ENCODE measurements around the gene ERBIN. TPM values are rescaled to one million over a fixed set of nuclear protein-coding genes. Genes with fewer than 3 reads are reported as not detected.
"Not testable (repeated sequence)": the region's sequence is repeated elsewhere in the genome, so short reads cannot be mapped to it uniquely, and the experiment has no call there.

Gene ERBIN
- polyA plus RNA-seq (2013): 71.3 and 77.6 TPM in 2 replicates

GRCh38 chr5:65926276-65926783 is at the start of gene ERBIN:
Gene ERBIN (plus strand): TSS chr5:65926575. CDS start chr5:65992719, 66,144 bp downstream.
- Histone ChIP-seq H2BK12ac (ENCODE audit: low read length) (peak within 1 kb of the TSS; percentile 71), H2AK5ac (ENCODE audit: low read length) (peak within 1 kb of the TSS; percentile 72), H4K91ac (ENCODE audit: low read depth, low read length) (peak within 1 kb of the TSS; percentile 98), H2AFZ (ENCODE audit: insufficient read depth, low read length, poor library complexity) (peak within 1 kb of the TSS; percentile 64), H3K4ac (ENCODE audit: low read depth, low read length) (peak within 1 kb of the TSS; percentile 83), H3K23ac (ENCODE audit: low read length) (no peak within 1 kb of the TSS), H2BK5ac (ENCODE audit: low read depth, low read length, poor library complexity) (peak within 1 kb of the TSS; percentile 92), H3K9me3 (ENCODE audit: insufficient read depth, low read depth, low read length) (no peaks in the 10 kb centered on the region), H3K18ac (ENCODE audit: low read length) (peak within 1 kb of the TSS; percentile 96), H3K27me3 (ENCODE audit: insufficient read depth, low read length) (no peaks in the 10 kb centered on the region), H3K4me2 (ENCODE audit: low read length) (peak within 1 kb of the TSS; percentile 85), H2BK120ac (ENCODE audit: insufficient read depth, low read length, poor library complexity) (peak within 1 kb of the TSS; percentile 84), H3K9ac (ENCODE audit: low read length) (peak within 1 kb of the TSS; percentile 87), H3K79me1 (ENCODE audit: low read length) (peaks cover 22% of the 10 kb centered on the region), H3K27ac (ENCODE audit: low read depth, low read length) (peak within 1 kb of the TSS; percentile 99), H3K4me3 (ENCODE audit: low read depth, low read length) (peak within 1 kb of the TSS; percentile 89), H3K79me2 (ENCODE audit: control insufficient read depth, insufficient read depth, low read length, poor library complexity) (peaks cover 19% of the 10 kb centered on the region), H4K12ac (ENCODE audit: low read depth, low read length) (peak within 1 kb of the TSS; percentile 89), H3K36me3 (ENCODE audit: control insufficient read depth in 1 of 2, insufficient read depth in 2 of 2, low read length in 2 of 2) (peaks cover 0 to 2% of the 10 kb centered on the region in 2 experiments), H3K4me1 (ENCODE audit: control insufficient read depth in 1 of 2, insufficient read depth in 2 of 2, low read length in 2 of 2) (peaks cover 0 to 2% of the 10 kb centered on the region in 2 experiments), H3K14ac (ENCODE audit: low read length) (peak within 1 kb of the TSS; percentile 96), H4K8ac (ENCODE audit: low read depth, low read length) (peak within 1 kb of the TSS; percentile 84)
- DNase-seq: peak; percentile 45 to 79
- no CpG with 5 or more reads among the region's 45 CpGs for whole genome bisulfite sequencing (ENCODE audit: extremely low coverage, insufficient coverage, insufficient read length)

- H3K4ac ChIP-seq (ENCODE audit: low read depth, low read length): no peak overlapping the region
- no peak overlapping the region for H4K12ac ChIP-seq (ENCODE audit: low read depth, low read length)
- H3K9me3 ChIP-seq (ENCODE audit: insufficient read depth, low read depth, low read length): no peaks in the 10 kb centered on the region
Observed at GRCh38 chr5:65876970-65877369, 49.4 kb upstream of the ERBIN start.

GRCh38 chr5:65879668-65880256 is 46.6 kb upstream of the ERBIN start:
- not testable (repeated sequence) for H3K27me3 ChIP-seq (ENCODE audit: insufficient read depth, low read length); H4K91ac ChIP-seq (ENCODE audit: low read depth, low read length); H3K4me2 ChIP-seq (ENCODE audit: low read length); H3K23ac ChIP-seq (ENCODE audit: low read length); H4K12ac ChIP-seq (ENCODE audit: low read depth, low read length); H3K9ac ChIP-seq (ENCODE audit: low read length); H3K36me3 ChIP-seq (ENCODE audit: control insufficient read depth in 1 of 2, insufficient read depth in 2 of 2, low read length in 2 of 2); H3K4ac ChIP-seq (ENCODE audit: low read depth, low read length); H3K4me3 ChIP-seq (ENCODE audit: low read depth, low read length); H2BK12ac ChIP-seq (ENCODE audit: low read length); H4K8ac ChIP-seq (ENCODE audit: low read depth, low read length); H2AK5ac ChIP-seq (ENCODE audit: low read length); H3K9me3 ChIP-seq (ENCODE audit: insufficient read depth, low read depth, low read length); H2BK5ac ChIP-seq (ENCODE audit: low read depth, low read length, poor library complexity); H3K18ac ChIP-seq (ENCODE audit: low read length); H3K4me1 ChIP-seq (ENCODE audit: control insufficient read depth in 1 of 2, insufficient read depth in 2 of 2, low read length in 2 of 2); H3K79me1 ChIP-seq (ENCODE audit: low read length); H2BK120ac ChIP-seq (ENCODE audit: insufficient read depth, low read length, poor library complexity); H3K14ac ChIP-seq (ENCODE audit: low read length); H2AFZ ChIP-seq (ENCODE audit: insufficient read depth, low read length, poor library complexity); H3K27ac ChIP-seq (ENCODE audit: low read depth, low read length); H3K79me2 ChIP-seq (ENCODE audit: control insufficient read depth, insufficient read depth, low read length, poor library complexity)
- DNase-seq: peak; percentile 69 to 87
- WGBS (ENCODE audit: extremely low coverage, insufficient coverage, insufficient read length): no CpG with 5 or more reads among the region's 8 CpGs

More at GRCh38 chr5:65876970-65877369, 49.4 kb upstream of the ERBIN start:
- no peaks in the 10 kb centered on the region for H3K36me3 ChIP-seq (ENCODE audit: control insufficient read depth in 1 of 2, insufficient read depth in 2 of 2, low read length in 2 of 2)
- H3K18ac ChIP-seq (ENCODE audit: low read length): no peak overlapping the region
- no peaks in the 10 kb centered on the region for H3K4me1 ChIP-seq (ENCODE audit: control insufficient read depth in 1 of 2, insufficient read depth in 2 of 2, low read length in 2 of 2)
- H2BK120ac ChIP-seq (ENCODE audit: insufficient read depth, low read length, poor library complexity): no peak overlapping the region
- no peak overlapping the region for H2AFZ ChIP-seq (ENCODE audit: insufficient read depth, low read length, poor library complexity)
- WGBS (ENCODE audit: extremely low coverage, insufficient coverage, insufficient read length): no CpG with 5 or more reads among the region's 4 CpGs
- H4K8ac ChIP-seq (ENCODE audit: low read depth, low read length): no peak overlapping the region
- H3K23ac ChIP-seq (ENCODE audit: low read length): no peak overlapping the region
- H3K4me2 ChIP-seq (ENCODE audit: low read length): no peak overlapping the region
- H3K14ac ChIP-seq (ENCODE audit: low read length): no peak overlapping the region
- no peaks in the 10 kb centered on the region for H3K79me2 ChIP-seq (ENCODE audit: control insufficient read depth, insufficient read depth, low read length, poor library complexity)
- H3K27me3 ChIP-seq (ENCODE audit: insufficient read depth, low read length): no peaks in the 10 kb centered on the region
- no peak overlapping the region for H3K9ac ChIP-seq (ENCODE audit: low read length)
- no peak overlapping the region for H3K27ac ChIP-seq (ENCODE audit: low read depth, low read length)
- H3K79me1 ChIP-seq (ENCODE audit: low read length): no peaks in the 10 kb centered on the region
- no peak overlapping the region for H2BK5ac ChIP-seq (ENCODE audit: low read depth, low read length, poor library complexity)
- no peak overlapping the region for H2AK5ac ChIP-seq (ENCODE audit: low read length)
- H2BK12ac ChIP-seq (ENCODE audit: low read length): no peak overlapping the region
- DNase-seq: no peak
- no peak overlapping the region for H4K91ac ChIP-seq (ENCODE audit: low read depth, low read length)
- no peak overlapping the region for H3K4me3 ChIP-seq (ENCODE audit: low read depth, low read length)

GRCh38 chr5:65880496-65881072 is 45.8 kb upstream of the ERBIN start:
- Histone ChIP-seq H2AFZ (ENCODE audit: insufficient read depth, low read length, poor library complexity) (no peak overlapping the region), H3K4me3 (ENCODE audit: low read depth, low read length) (no peak overlapping the region), H3K18ac (ENCODE audit: low read length) (no peak overlapping the region), H2AK5ac (ENCODE audit: low read length) (no peak overlapping the region), H3K4me2 (ENCODE audit: low read length) (no peak overlapping the region), H3K79me1 (ENCODE audit: low read length) (no peaks in the 10 kb centered on the region), H3K4ac (ENCODE audit: low read depth, low read length) (no peak overlapping the region), H3K9me3 (ENCODE audit: insufficient read depth, low read depth, low read length) (no peaks in the 10 kb centered on the region), H4K12ac (ENCODE audit: low read depth, low read length) (no peak overlapping the region), H4K91ac (ENCODE audit: low read depth, low read length) (no peak overlapping the region), H2BK5ac (ENCODE audit: low read depth, low read length, poor library complexity) (no peak overlapping the region), H3K27me3 (ENCODE audit: insufficient read depth, low read length) (no peaks in the 10 kb centered on the region), H3K9ac (ENCODE audit: low read length) (no peak overlapping the region), H3K79me2 (ENCODE audit: control insufficient read depth, insufficient read depth, low read length, poor library complexity) (no peaks in the 10 kb centered on the region), H3K4me1 (ENCODE audit: control insufficient read depth in 1 of 2, insufficient read depth in 2 of 2, low read length in 2 of 2) (no peaks in the 10 kb centered on the region), H4K8ac (ENCODE audit: low read depth, low read length) (no peak overlapping the region), H2BK120ac (ENCODE audit: insufficient read depth, low read length, poor library complexity) (no peak overlapping the region), H3K36me3 (ENCODE audit: control insufficient read depth in 1 of 2, insufficient read depth in 2 of 2, low read length in 2 of 2) (no peaks in the 10 kb centered on the region), H3K14ac (ENCODE audit: low read length) (no peak overlapping the region), H2BK12ac (ENCODE audit: low read length) (no peak overlapping the region), H3K23ac (ENCODE audit: low read length) (no peak overlapping the region), H3K27ac (ENCODE audit: low read depth, low read length) (no peak overlapping the region)
- no CpG with 5 or more reads among the region's 3 CpGs for WGBS (ENCODE audit: extremely low coverage, insufficient coverage, insufficient read length)
- no peak for DNase-seq
